ENCODE results near the gene GADD45A. TPM values are rescaled to one million over a fixed set of nuclear protein-coding genes. Genes with fewer than 3 reads are reported as not detected.

The GADD45A gene
- polyA plus RNA-seq, 6 donors from 2014 or later = 6.1 to 11.1 (median 7.9) TPM

DNA sequence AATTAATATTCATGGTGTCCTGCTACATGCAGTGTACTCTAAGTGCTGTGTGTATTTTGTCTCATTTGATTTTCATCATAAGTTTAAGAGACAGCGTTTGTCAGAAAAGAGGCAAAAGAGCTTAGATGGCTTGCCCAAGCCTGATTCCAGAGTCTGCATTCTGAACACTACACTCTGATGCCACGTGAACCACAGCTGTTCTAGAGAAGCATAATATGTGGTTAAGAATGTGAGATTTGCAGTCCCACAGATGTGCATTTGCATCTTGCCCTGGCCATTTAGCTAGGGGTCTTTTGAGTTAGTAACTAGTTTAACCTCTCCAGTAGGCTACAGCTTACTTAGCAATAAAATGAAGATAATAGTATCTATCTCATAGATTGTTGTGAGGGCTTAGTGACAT, 9.2 kb upstream of the GADD45A start:
- H3K27me3 Mint-ChIP-seq = peaks cover 0 to 15% (median 7%) of the 10 kb centered on the region in 3 donors

DNA sequence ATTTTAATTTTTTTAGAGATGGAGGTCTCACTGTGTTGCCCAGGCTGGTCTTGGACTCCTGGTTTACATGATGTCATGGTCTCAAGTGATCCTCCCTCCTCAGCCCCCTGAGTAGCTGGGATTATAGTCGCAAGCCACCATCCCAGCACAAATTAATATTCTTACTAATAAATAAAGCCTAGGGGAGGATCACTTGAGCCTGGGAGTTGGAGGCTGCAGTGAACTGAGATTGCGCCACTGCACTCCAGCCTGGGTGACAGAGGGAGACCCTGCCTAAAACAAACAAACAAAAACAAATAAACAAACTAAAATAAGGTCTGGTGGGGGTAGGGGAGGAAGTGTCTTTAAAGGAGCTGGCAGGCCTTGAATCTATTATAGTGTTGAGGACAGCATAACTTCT, 8.7 kb upstream of the GADD45A start:
- Mint-ChIP-seq H3K4me1 (peaks cover 0 to 7% (median 0%) of the 10 kb centered on the region in 3 donors), H3K4me3 (no peak overlapping the region), H3K9me3 (no peaks in the 10 kb centered on the region), H3K36me3 (no peaks in the 10 kb centered on the region), H3K27ac (no peak overlapping the region), H3K27me3 (peaks cover 0 to 10% (median 4%) of the 10 kb centered on the region in 3 donors)
- ATAC-seq (ENCODE audit: low read depth in 2 of 2) = no peak
- no peak for DNase-seq

More for the DNA sequence above, 9.2 kb upstream of the GADD45A start:
- DNase-seq (no peak), ATAC-seq (ENCODE audit: low read depth in 2 of 2) (no peak)
- Mint-ChIP-seq H3K4me1 (peaks cover 0 to 7% (median 0%) of the 10 kb centered on the region in 3 donors), H3K36me3 (no peaks in the 10 kb centered on the region), H3K27ac (no peak overlapping the region), H3K4me3 (no peak overlapping the region), H3K9me3 (no peaks in the 10 kb centered on the region)

DNA sequence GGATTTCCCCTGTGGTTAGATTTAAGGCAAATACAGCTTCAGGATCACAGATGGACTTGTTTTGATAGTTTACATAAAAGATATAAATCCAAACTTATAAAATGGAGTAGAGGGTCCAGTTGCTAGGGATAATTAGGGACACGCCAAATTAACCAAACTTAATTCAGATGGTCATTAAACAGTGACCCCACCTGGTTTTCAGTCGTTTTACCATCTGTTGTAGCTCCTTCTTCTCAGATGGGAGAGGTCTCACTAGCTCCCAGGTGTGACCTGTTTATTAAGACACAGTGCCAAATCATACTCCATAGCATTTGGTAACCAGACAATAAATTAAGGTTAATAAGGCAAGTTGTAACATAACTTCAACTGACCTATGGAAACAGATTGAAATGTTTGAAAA, 8.1 kb upstream of the GADD45A start:
- Mint-ChIP-seq H3K36me3 (no peaks in the 10 kb centered on the region), H3K27me3 (peaks cover 0 to 7% (median 0%) of the 10 kb centered on the region in 3 donors), H3K27ac (no peak overlapping the region), H3K4me3 (no peak overlapping the region), H3K4me1 (peaks cover 0 to 7% (median 0%) of the 10 kb centered on the region in 3 donors), H3K9me3 (no peaks in the 10 kb centered on the region)
- ATAC-seq (ENCODE audit: low read depth in 2 of 2) = no peak
- DNase-seq = no peak

DNA sequence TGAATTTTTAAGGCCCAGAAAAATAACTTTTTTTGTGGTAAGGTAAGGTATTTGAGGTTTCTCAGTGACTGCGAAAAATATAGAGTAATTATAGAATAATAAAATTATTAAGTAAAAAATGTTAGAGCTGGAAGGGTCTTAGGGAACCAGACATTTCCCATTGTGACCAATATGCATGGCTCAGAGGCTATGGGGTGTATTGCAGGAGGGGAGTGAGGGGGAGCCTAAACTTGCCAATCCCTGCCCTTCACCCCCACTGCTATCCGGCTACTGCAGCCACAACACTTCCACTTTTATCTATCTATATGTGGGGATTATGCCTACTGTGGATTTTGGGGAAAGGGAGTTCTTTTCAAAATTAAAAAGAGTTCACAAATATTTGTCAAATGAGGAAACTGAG, 7.6 kb upstream of the GADD45A start:
- DNase-seq (no peak), ATAC-seq (ENCODE audit: low read depth in 2 of 2) (no peak)
- Mint-ChIP-seq H3K4me1 (peaks cover 0 to 7% (median 0%) of the 10 kb centered on the region in 3 donors), H3K36me3 (no peaks in the 10 kb centered on the region), H3K4me3 (no peak overlapping the region), H3K27ac (no peak overlapping the region), H3K9me3 (no peaks in the 10 kb centered on the region), H3K27me3 (peaks cover 0 to 3% (median 0%) of the 10 kb centered on the region in 3 donors)

DNA sequence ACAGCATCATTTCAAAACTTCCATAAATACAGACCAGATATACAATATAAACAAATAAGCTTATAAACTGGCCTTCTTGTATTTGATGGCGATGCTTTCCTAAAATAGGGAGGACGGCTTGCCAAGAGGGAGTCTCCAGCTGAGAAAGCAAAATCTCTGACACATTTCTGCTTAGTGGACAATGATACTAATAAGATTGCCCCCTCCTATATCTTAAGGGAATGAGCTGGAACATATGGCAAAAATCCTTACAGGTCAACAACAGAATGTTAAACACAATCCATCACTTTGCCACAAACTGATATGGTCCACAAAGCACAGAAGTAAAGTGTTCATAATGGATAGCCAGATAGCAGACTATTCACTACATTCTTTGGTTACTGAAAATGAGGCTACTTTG, 7.1 kb upstream of the GADD45A start:
- H3K4me3 Mint-ChIP-seq = no peak overlapping the region
- DNase-seq (no peak), ATAC-seq (ENCODE audit: low read depth in 2 of 2) (no peak)
- H3K9me3 Mint-ChIP-seq = no peaks in the 10 kb centered on the region
- H3K36me3 Mint-ChIP-seq = no peaks in the 10 kb centered on the region
- H3K4me1 Mint-ChIP-seq = peaks cover 0 to 7% (median 0%) of the 10 kb centered on the region in 3 donors
- no peak overlapping the region for H3K27ac Mint-ChIP-seq
- no peaks in the 10 kb centered on the region for H3K27me3 Mint-ChIP-seq

DNA sequence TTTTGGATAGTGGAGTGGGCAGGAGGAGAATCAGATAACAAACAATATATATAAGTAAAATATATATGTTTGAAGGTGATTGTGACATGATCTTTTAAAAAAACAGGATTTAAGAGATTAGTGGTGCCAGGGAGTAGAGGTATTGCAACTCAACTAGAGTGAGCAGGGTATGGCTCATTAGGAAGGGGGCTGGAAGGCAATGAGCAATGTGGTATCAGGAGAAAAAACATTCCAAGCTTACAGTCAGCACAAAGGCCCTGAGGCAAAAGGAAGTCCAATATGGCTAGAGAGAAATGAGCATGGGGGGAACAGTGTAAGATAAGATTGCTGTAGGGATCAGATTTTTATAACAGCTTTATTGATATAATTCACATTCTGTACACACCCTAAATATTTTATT, 5.3 kb upstream of the GADD45A start:
- Mint-ChIP-seq H3K4me1 (peaks cover 7 to 10% (median 7%) of the 10 kb centered on the region in 3 donors), H3K4me3 (no peak overlapping the region), H3K27ac (no peak overlapping the region), H3K36me3 (no peaks in the 10 kb centered on the region), H3K9me3 (no peaks in the 10 kb centered on the region), H3K27me3 (no peaks in the 10 kb centered on the region)
- ATAC-seq (ENCODE audit: low read depth in 2 of 2) (no peak), DNase-seq (no peak)

DNA sequence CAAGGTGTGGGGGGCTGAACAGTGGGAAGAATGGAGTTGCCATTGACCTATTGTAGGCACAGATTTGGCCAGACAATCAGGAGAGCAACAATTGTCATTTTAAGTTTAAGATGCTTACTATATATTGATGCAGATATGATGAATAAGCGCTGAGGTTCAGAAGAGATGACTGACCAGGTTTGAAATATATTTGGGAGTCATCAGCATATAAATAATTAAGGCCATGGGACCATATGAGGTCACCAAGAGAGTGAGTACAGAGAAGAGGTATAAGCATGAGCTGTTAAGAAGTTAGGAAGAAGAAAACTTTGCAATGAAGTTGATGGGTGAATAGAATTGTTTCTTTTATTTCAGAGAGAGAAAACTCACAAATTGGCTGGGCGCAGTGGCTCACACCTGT, 4.5 kb upstream of the GADD45A start:
- no peak overlapping the region for H3K27ac Mint-ChIP-seq
- DNase-seq = no peak
- no peaks in the 10 kb centered on the region for H3K27me3 Mint-ChIP-seq
- H3K36me3 Mint-ChIP-seq = no peaks in the 10 kb centered on the region
- ATAC-seq (ENCODE audit: low read depth in 2 of 2) = no peak
- H3K4me3 Mint-ChIP-seq = no peak overlapping the region
- peaks cover 9 to 12% (median 10%) of the 10 kb centered on the region in 3 donors for H3K4me1 Mint-ChIP-seq
- H3K9me3 Mint-ChIP-seq = no peaks in the 10 kb centered on the region

DNA sequence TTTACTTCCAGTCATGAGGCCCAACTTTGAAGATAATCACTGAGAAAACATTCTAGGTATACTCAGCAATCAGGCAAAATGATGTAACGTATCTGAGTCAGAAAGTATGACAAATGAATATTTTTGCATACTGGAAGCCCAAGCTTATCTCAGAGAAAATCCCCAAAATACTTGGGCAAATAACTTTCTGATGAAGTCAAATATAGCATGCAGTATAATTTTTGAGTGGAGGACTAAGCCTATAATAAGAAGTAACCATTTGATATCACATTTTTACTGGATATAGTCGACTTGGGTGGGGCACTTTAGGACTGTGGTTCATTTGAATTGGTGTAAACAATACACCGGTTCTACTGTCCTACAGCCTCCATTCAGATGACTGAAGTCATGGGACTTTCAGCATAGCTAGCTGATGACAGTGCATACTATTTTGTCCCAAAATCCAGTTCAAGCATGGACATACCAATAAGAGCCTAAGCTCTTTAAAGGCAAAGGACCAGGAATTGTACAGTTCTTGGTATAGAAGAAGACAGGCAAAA, 2.3 kb upstream of the GADD45A start:
- H3K27ac Mint-ChIP-seq = no peak overlapping the region
- peak overlapping the region in 1 of 8 donors; percentile 18 for H3K4me3 Mint-ChIP-seq

DNA sequence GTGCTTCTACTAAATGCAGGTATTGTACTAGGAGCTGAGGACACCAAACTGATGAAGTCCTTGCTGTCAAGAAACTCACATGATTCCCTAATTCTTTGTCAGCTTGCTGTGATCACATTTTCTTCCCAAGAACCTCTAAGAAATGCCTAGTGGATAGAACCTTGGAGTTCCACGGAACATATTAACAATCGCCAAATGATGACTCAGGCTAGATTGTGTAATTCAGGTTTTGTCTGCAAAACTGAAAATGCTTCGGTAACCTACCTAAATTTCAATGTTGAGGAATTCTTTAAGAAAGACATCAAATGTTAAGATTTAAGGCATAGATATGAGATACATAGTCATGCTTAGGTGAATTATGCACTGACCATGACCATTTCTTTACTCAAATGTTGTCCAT, 1.7 kb upstream of the GADD45A start:
- Mint-ChIP-seq H3K4me1 (peaks cover 16 to 20% (median 19%) of the 10 kb centered on the region in 3 donors), H3K36me3 (no peaks in the 10 kb centered on the region), H3K9me3 (no peaks in the 10 kb centered on the region), H3K4me3 (peak overlapping the region in 4 of 8 donors; percentile 10 to 100 (median 98)), H3K27ac (no peak overlapping the region), H3K27me3 (no peaks in the 10 kb centered on the region)
- DNase-seq (no peak), ATAC-seq (ENCODE audit: low read depth in 2 of 2) (no peak)

More for the DNA sequence above, 2.3 kb upstream of the GADD45A start:
- Mint-ChIP-seq H3K9me3 (no peaks in the 10 kb centered on the region), H3K27me3 (no peaks in the 10 kb centered on the region), H3K4me1 (peaks cover 16 to 20% (median 19%) of the 10 kb centered on the region in 3 donors), H3K36me3 (no peaks in the 10 kb centered on the region)
- no peak for ATAC-seq (ENCODE audit: low read depth in 2 of 2)
- DNase-seq = no peak

DNA sequence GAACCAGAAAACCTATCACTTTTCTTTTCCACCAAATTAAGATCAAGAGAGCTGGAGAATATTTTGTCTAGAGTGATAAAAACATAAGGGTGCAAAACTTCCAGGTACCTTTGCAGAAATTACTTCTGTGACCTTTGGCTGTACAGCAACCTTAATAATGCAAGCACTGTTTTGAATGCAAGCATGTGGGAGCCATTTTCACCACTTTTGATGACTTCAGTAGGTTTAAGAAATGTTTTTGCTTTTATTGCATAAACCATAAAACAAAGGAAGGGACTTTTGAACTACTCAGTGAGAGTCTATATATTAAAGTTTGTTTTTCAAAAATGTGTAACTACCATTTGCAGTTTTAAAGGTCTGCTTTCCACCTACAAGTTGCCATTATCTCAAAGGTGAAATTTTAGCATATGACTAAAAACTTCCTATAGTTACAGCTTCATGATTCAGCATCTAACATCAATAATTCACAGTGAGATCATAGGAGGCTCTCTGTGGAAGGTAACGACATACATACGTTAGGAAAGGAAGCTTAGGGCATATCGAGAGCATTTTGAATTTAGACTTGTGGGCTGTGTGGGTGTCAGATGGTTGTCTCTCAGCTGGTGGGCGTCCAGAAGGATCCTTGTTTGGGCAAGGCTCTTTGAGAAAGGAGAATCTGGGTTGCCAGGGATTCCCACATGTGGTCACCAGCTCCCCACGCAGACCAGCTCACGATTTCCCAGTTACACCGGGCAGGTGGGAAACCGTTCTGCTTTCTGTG, 1.1 kb upstream of the GADD45A start:
- no peak for ATAC-seq (ENCODE audit: low read depth in 2 of 2)
- Mint-ChIP-seq H3K27me3 (no peaks in the 10 kb centered on the region), H3K9me3 (no peaks in the 10 kb centered on the region), H3K4me1 (peaks cover 16 to 20% (median 19%) of the 10 kb centered on the region in 3 donors), H3K27ac (peak overlapping the region in 3 of 6 donors; percentile 73 to 94 (median 78)), H3K4me3 (peak overlapping the region; percentile 94 to 100 (median 98)), H3K36me3 (no peaks in the 10 kb centered on the region)
- no peak for DNase-seq

DNA sequence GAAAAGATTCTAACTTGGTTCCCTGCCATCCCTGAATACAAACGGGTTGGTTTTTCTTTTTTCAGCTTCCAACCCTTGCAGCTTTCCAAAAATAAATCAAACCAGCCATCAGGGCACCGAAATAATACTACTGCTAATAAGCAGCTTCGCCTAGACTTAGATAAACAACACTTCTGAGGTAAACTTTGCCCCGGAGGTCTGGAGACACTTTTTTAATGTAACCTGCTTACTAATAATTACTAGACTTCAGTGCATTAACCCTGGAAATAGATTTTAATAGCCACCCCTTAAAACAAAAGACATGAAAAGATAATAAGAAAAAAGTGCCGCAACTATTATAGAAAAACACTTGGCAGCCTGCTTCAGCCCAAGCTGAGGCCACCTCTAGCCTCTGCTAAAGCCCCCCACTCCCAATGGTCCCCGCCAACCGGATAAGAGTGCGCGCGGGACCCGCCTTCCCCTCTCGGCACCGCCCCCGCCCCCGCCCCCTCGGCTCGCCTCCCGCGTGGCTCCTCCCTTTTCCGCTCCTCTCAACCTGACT, 405 bp upstream of the GADD45A start:
- Mint-ChIP-seq H3K27ac (peak overlapping the region; percentile 80 to 96 (median 92)), H3K36me3 (no peaks in the 10 kb centered on the region), H3K4me3 (peak overlapping the region; percentile 94 to 100 (median 98)), H3K9me3 (no peaks in the 10 kb centered on the region), H3K4me1 (peaks cover 16 to 20% (median 19%) of the 10 kb centered on the region in 3 donors), H3K27me3 (no peaks in the 10 kb centered on the region)
- DNase-seq = no peak
- ATAC-seq (ENCODE audit: low read depth in 2 of 2) = no peak

DNA sequence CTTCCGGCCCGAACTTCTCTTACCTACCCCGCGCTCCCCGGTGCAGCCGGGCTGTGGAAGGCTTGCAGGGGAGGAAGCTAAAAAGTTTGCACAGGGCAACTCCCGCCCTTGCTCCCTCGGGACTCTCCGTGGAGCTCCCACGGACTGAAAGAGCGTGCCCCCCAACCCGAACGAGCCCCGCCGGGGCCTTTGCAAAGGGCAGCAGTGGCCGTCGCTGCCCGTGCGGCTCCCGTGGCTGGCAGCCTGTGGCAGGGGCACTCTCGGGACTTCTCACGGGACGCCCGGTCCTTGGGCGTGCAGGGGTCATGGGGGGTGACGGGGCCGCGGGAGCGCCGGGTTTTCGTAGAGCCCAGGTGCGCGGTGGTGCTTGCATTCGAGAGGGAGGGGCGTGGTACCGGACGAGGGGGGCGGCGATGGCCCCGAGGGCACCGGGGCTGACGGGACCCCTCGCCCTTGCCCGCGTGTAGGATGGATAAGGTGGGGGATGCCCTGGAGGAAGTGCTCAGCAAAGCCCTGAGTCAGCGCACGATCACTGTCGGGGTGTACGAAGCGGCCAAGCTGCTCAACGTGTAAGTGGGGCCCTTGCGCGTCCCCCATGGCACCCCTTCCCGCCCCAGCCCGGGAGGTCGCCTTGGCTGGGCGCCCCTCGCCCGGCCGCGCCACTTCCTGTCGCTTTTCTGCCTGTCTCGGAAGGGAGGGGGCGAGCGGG, 711 bp downstream of the GADD45A start:
- Mint-ChIP-seq H3K27ac (peak overlapping the region; percentile 42 to 96 (median 74)), H3K9me3 (no peaks in the 10 kb centered on the region), H3K4me3 (peak overlapping the region; percentile 94 to 100 (median 98)), H3K36me3 (no peaks in the 10 kb centered on the region), H3K27me3 (no peaks in the 10 kb centered on the region), H3K4me1 (peaks cover 16 to 20% (median 19%) of the 10 kb centered on the region in 3 donors)
- peak; percentile 29 to 35 for ATAC-seq (ENCODE audit: low read depth in 2 of 2)
- peak; percentile 47 for DNase-seq

Data from naive B cell (primary cell).